SK-N-DZ (cell line): ENCODE results near the gene IL9R. TPM values are rescaled to one million over a fixed set of nuclear protein-coding genes. Genes with fewer than 3 reads are reported as not detected.
A peak's percentile ranks its signal among the peaks of the same experiment; 100 is the strongest.
"Not testable (repeated sequence)": the region's sequence is repeated elsewhere in the genome, so short reads cannot be mapped to it uniquely, and the experiment has no call there.

Source experiments
- DNase-seq: peaks from one replicate; pipeline ENCODE4 v3.0.0-alpha.2; 2015; ENCODE audit warnings: low spot score
- polyA plus RNA-seq, 2 experiments: library from polyadenylated mRNA; depleted of rRNA; stranded (reverse); fragments of >200 nt; gene quantifications; 2 replicates each; pipeline ENCODE4 v1.2.3, GENCODE V29; 2014

The IL9R gene, protein sequence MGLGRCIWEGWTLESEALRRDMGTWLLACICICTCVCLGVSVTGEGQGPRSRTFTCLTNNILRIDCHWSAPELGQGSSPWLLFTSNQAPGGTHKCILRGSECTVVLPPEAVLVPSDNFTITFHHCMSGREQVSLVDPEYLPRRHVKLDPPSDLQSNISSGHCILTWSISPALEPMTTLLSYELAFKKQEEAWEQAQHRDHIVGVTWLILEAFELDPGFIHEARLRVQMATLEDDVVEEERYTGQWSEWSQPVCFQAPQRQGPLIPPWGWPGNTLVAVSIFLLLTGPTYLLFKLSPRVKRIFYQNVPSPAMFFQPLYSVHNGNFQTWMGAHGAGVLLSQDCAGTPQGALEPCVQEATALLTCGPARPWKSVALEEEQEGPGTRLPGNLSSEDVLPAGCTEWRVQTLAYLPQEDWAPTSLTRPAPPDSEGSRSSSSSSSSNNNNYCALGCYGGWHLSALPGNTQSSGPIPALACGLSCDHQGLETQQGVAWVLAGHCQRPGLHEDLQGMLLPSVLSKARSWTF
- 0.16 and 0.17 TPM in 2 replicates for polyA plus RNA-seq (2014; cell fraction: cytosol; rRNA removed)
- 0.71 and 4.8 TPM in 2 replicates for polyA plus RNA-seq (2014; cell fraction: nucleus; rRNA removed)

DNA sequence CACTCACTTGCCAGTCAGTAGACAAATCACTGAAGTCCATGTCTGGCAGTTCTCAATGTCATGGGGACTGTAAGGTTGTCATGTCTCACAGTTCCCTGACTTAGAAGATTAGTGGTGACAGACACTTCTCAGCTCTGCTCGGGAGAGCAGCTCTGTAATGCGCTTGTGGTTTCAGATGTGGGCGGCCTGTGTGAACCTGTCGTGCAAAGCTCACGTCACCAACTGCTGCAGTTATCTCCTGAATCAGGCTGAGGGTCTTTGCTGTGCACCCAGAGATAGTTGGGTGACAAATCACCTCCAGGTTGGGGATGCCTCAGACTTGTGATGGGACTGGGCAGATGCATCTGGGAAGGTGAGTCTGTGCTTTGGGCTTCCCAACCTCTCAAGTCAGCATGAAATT is at the start of gene IL9R:
Gene IL9R (plus strand): TSS at position 261 of the 400 bp plus-strand sequence. CDS start 64 bp downstream, at position 325.
- DNase-seq = peak; percentile 37

- DNase-seq = no peak
These were observed 48.4 kb upstream of the IL9R start for GRCh38 chrX:155949098-155949497.

DNA sequence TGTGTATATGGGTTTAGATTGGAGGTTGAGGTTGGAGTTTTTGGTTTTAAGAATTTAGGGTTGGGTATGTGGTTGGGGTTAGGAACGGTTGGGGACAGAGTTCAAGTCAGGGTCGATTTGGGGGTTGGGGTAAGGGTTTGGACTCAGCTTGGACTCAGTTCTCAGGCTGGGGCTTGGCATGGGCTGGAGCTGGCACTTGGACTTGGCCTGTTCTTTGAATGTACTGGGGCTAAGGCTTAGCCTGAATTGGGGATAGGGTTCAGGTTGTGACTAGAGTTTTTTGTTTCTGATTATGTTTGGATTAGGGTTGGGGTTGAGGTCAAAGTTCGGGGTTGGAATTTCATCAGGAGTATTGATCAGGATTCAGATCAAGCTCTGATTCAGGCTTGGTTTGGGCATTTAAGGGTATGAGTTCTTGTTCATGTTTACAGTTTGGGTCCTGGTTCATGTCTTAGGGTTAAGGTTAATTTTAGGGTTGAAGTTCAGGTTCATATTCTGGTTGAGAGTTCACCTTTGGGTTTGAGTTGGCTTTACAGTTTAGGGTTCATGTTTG is 46.2 kb upstream of the IL9R start:
- DNase-seq = no peak

GRCh38 chrX:155953055-155953454 is 44.4 kb upstream of the IL9R start:
- DNase-seq = no peak

GRCh38 chrX:155954793-155955192 is 42.7 kb upstream of the IL9R start:
- DNase-seq = no peak

GRCh38 chrX:155956099-155956498 is 41.4 kb upstream of the IL9R start:
- no peak for DNase-seq

DNA sequence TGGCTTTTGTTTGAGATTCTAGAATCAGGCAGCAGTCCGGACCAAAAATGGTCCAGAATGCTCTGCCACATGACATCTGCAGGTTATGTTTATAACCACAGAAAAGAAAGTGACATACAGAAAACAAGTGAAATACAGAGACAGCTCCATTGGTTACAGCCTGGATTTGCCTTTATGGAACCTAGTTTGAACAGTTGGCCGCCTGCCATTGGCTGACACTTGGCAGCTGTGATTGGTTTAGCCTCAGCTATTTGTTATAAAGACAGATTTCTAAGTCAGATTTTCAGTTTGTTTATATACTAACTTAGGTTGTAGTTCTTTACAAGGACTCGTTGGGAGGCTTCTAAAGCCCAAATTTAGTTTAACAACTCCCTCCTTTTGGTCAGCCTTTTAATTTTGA is 40.8 kb upstream of the IL9R start:
- DNase-seq = no peak

DNA sequence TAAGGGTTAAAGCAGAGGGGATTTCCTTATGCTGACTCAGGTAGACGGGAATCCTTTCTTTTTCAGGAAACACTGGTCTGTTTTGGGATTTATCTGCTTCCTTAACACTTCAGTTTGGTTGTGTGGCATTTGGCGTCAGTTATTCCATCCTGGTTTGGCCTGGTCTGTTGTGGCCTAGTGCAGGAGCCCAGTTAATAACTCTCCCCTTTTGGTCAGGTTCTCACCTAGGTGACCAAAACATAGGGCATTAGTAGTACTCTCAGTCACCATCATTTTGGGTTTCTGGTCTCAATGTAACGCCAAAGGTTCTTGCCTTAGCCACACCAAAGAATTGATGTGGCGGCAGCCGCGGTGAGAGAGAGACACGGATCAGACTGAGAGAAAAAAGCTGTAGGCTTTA is 39.7 kb upstream of the IL9R start:
- DNase-seq = no peak

GRCh38 chrX:155959018-155959587 is 38.4 kb upstream of the IL9R start:
- DNase-seq = no peak

GRCh38 chrX:155962906-155963305 is 34.6 kb upstream of the IL9R start:
- no peak for DNase-seq

GRCh38 chrX:155966876-155967275 is 30.6 kb upstream of the IL9R start:
- DNase-seq = peak; percentile 81

DNA sequence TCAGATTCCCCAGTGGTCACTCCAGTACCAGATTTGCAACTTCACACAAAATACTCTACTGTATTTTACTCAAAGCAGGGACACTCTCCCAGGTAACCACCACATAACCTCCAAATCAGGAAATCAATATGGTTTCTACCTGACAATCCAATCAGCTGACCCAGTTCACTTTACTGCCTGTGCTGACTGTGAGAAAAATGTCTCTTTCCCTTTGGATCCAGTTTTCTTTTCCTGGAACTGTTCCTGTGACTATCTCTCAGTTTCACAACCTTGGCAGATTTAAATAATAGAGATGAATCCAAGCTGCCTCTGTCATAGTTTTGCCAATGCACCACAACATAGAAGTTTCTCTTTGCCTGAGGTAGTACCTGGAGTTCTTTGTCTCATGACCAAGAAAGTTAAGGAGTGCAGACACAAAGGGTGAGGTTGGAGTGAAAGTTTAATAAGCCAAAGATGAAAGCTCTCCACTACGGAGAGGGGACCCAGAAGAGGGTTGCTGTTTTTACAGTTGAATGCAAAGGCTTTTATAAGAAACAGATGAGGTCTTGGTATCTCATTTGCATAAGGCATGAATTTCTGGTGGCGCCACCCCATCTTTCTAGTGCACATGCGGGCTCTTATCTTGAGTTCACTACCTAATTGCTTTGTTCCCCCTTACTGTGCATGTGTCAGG is 29.7 kb upstream of the IL9R start:
- DNase-seq = no peak

GRCh38 chrX:155968326-155968661 is 29.2 kb upstream of the IL9R start:
- no peak for DNase-seq

GRCh38 chrX:155968791-155969190 is 28.7 kb upstream of the IL9R start:
- no peak for DNase-seq

GRCh38 chrX:155971658-155972057 is 25.8 kb upstream of the IL9R start:
- DNase-seq = not testable (repeated sequence)

DNA sequence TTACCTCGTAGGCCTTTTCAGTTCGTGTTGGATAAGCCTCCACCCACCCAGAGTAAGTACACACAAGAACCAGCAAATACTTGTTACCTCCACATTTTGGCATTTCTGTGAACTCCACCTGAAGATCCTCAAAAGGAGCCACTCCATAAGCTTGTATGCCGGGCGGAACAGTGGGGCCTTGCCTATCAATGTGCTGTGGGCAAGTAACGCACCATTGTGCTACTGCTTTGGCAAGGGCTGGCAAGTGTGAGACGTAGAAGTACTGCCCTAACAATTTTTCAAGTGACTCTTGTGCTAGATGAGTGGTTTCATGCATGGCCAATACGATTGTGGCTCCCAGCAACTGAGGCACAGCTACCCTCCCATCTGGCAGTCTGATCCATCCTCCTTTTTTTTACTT is 25.3 kb upstream of the IL9R start:
- DNase-seq = not testable (repeated sequence)

DNA sequence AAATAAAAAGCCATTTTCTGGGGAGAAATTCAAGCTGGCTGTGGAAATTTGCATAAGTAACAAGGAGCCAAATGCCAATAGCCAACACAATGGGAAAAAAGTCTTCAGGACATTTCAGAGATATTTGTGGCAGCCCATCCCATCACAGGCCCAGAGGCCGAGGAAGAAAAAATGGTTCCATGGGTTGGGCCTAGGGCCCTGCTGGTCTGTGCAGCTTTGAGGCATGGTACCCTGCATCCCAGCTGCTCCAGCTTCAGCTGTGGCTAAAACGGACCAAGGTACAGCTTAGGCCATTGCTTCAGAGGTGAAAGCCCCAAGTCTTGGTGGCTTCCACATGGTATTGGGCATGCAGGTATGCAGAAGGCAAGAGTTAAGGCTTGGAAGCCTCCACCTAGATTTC is 14.2 kb upstream of the IL9R start:
- no peak for DNase-seq

GRCh38 chrX:155985208-155985607 is 12.3 kb upstream of the IL9R start:
- DNase-seq = no peak

DNA sequence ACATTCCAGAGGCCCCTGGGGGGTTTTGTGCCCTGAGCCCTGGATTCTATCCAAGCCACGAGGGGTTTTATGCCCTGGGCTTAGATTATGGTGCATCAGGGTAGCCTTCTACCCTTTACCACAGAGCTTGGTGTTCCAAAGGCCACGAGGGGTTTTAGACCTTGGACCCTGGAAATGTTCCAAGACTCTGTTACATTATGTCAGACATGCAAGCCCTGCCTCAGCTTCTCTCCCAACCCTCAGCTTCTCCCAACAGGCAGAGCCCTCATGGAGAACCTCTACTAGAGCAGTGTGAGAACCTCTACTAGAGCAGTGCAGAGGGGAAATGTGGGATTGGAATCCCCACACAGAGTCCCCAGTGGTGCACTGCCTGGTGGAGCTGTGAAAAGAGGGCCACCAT is 10.5 kb upstream of the IL9R start:
- peak; percentile 42 for DNase-seq

DNA sequence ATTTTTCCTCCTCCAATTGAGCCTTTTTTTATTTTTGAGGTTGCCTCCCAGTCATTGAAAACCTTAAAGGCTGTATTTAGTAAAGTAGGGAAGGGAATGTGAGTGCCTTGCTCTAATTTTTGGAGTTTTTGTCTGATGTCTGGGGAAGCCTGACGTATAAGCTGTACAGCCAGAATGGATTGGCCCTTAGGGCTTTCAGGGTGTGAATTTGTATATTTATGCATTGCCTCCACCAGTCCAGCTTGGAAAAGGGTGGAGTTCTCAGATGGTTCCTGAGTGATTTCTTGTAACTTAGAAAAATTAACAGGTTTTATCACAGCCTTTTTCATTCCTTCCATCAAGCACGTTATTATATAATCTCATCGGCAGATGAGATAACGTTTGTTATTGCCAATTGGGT is 8.6 kb upstream of the IL9R start:
- no peak for DNase-seq

DNA sequence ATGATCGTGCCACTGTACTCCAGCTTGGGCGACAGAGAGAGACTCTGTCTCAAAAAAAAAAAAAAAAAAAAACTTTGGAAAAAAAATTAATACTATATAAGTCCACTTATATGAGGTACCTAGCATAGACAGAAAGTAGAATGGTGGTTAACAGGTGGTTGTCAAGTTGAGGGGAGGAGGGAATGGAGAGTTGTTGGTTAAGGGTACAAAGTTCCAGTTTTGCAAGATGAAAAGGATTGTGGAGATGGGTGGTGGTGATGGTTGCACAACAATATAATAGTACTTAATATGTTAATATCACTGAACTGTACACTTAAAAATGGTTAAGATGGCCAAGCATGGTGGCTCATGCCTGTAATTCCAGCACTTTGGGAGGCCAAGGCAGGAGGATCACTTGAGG is 4.1 kb upstream of the IL9R start:
- DNase-seq = no peak

- no peak for DNase-seq
These were observed 2.1 kb upstream of the IL9R start for GRCh38 chrX:155995321-155995875.
